Neural progenitor cell (in vitro differentiated cells): ENCODE measurements around the gene PDE1A. TPM values are rescaled to one million over a fixed set of nuclear protein-coding genes. Genes with fewer than 3 reads are reported as not detected.

Experiments
- DNase-seq: peaks from one replicate; pipeline ENCODE4 v3.0.0-alpha.2; 2016; ENCODE audit warnings: low spot score
- H2AFZ ChIP-seq: fragments of 200-600 bp; sonication (generic); replicated peaks from 2 replicates; pipeline ENCODE4 v1.6.1; 2016; ENCODE audit warnings: antibody characterized with exemption
- H3F3A ChIP-seq: fragments of 200-600 bp; sonication (generic); 2 replicates; pipeline ENCODE4 v1.6.1; 2016; ENCODE audit warnings: antibody characterized with exemption, low read depth
- H3K27ac ChIP-seq: fragments of 200-600 bp; sonication (generic); 2 replicates; pipeline ENCODE4 v1.5.1; 2016; ENCODE audit warnings: mild to moderate bottlenecking
- H3K27me3 ChIP-seq: fragments of 200-600 bp; sonication (generic); 2 replicates; pipeline ENCODE4 v1.6.1; 2016; ENCODE audit warnings: mild to moderate bottlenecking, moderate library complexity
- H3K36me3 ChIP-seq: fragments of 200-600 bp; sonication (generic); 2 replicates; pipeline ENCODE4 v1.5.1; 2016
- H3K4me1 ChIP-seq: fragments of 200-600 bp; sonication (generic); 2 replicates; pipeline ENCODE4 v1.6.1; 2016; ENCODE audit warnings: mixed run types
- H3K4me2 ChIP-seq: fragments of 200-600 bp; sonication (generic); 2 replicates; pipeline ENCODE4 v1.6.1; 2016
- H3K4me3 ChIP-seq: fragments of 200-600 bp; sonication (generic); 2 replicates; pipeline ENCODE4 v1.5.1; 2016
- H3K79me2 ChIP-seq: fragments of 200-600 bp; sonication (generic); 2 replicates; pipeline ENCODE4 v1.6.1; 2016; ENCODE audit warnings: low read depth
- H3K9ac ChIP-seq: fragments of 200-600 bp; sonication (generic); 2 replicates; pipeline ENCODE4 v1.6.1; 2016
- H3K9me3 ChIP-seq: fragments of 200-600 bp; sonication (generic); 2 replicates; pipeline ENCODE4 v1.5.1; 2016; ENCODE audit warnings: low read depth
- H4K20me1 ChIP-seq: fragments of 200-600 bp; sonication (generic); 2 replicates; pipeline ENCODE4 v1.6.1; 2016; ENCODE audit warnings: low read depth
- H3K27ac Mint-ChIP-seq: 3 replicates; pipeline ENCODE4 v1.8.0; 2021; ENCODE audit warnings: mixed read lengths
- H3K27me3 Mint-ChIP-seq: 2 replicates; pipeline ENCODE4 v1.8.0; 2022; ENCODE audit warnings: low read depth, mild to moderate bottlenecking, inconsistent platforms, moderate library complexity, mixed read lengths; ENCODE audit not compliant: insufficient read depth
- H3K36me3 Mint-ChIP-seq: 3 replicates; pipeline ENCODE4 v1.8.0; 2021; ENCODE audit warnings: mixed read lengths
- H3K4me1 Mint-ChIP-seq: 3 replicates; pipeline ENCODE4 v1.8.0; 2021; ENCODE audit warnings: mixed read lengths
- H3K4me3 Mint-ChIP-seq: 3 replicates; pipeline ENCODE4 v1.8.0; 2021; ENCODE audit warnings: mild to moderate bottlenecking, moderate library complexity, mixed read lengths
- H3K9me3 Mint-ChIP-seq: 3 replicates; pipeline ENCODE4 v1.8.0; 2020; ENCODE audit warnings: mixed read lengths
- EZH2 ChIP-seq: fragments of 200-600 bp; sonication (generic); IDR thresholded peaks from 2 replicates; pipeline ENCODE4 v1.6.1; 2017; ENCODE audit warnings: antibody characterized with exemption, mild to moderate bottlenecking, moderate library complexity
- EZH2phosphoT487 ChIP-seq: fragments of 200-600 bp; sonication (generic); IDR thresholded peaks from 2 replicates; pipeline ENCODE4 v1.6.1; 2017; ENCODE audit warnings: antibody characterized with exemption
- total RNA-seq: library from RNA; depleted of rRNA; stranded (reverse); fragments of >200 nt; gene quantifications from 2 replicates; pipeline ENCODE4 v1.2.3, GENCODE V29; 2015; ENCODE audit warnings: low replicate concordance
- TF ChIP-seq, protein P1 (sequence below): fragments of 200-600 bp; sonication (generic); IDR thresholded peaks from 2 replicates; pipeline ENCODE4 v1.5.1; 2017; ENCODE audit warnings: antibody characterized with exemption, mild to moderate bottlenecking

PDE1A gene
- total RNA-seq, 1 donor from 2014 or later, result not detected

DNA sequence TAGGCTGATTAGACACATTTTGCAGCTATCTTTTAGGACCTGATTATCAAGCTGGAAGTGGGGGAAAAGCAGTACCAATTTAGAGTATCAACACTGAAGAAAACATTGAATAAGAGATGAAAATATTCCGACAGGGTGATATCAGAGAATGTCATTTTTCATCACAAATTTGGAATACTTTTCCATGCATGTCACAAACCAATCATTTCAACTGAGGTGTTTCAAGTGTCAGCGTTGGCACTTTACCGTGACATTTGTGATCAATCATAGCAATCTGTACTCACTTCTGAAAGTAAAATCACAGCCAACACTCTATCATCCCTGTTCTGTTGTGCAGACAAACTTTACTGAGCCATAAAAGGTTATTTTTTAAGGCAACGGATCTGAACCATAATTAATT is 75.4 kb downstream of the PDE1A start:
- H3K36me3 ChIP-seq, result no peaks in the 10 kb centered on the region
- H3K4me3 ChIP-seq, result no peak overlapping the region
- H3K4me1 Mint-ChIP-seq, result no peaks in the 10 kb centered on the region
- TF ChIP-seq EZH2, result no peak
- no peak for TF ChIP-seq EZH2phosphoT487
- TF ChIP-seq, protein P1, sequence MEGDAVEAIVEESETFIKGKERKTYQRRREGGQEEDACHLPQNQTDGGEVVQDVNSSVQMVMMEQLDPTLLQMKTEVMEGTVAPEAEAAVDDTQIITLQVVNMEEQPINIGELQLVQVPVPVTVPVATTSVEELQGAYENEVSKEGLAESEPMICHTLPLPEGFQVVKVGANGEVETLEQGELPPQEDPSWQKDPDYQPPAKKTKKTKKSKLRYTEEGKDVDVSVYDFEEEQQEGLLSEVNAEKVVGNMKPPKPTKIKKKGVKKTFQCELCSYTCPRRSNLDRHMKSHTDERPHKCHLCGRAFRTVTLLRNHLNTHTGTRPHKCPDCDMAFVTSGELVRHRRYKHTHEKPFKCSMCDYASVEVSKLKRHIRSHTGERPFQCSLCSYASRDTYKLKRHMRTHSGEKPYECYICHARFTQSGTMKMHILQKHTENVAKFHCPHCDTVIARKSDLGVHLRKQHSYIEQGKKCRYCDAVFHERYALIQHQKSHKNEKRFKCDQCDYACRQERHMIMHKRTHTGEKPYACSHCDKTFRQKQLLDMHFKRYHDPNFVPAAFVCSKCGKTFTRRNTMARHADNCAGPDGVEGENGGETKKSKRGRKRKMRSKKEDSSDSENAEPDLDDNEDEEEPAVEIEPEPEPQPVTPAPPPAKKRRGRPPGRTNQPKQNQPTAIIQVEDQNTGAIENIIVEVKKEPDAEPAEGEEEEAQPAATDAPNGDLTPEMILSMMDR, result no peak
- no peak overlapping the region for H3K27ac Mint-ChIP-seq
- H3F3A ChIP-seq, result no peaks in the 10 kb centered on the region
- no peaks in the 10 kb centered on the region for H3K36me3 Mint-ChIP-seq
- no peaks in the 10 kb centered on the region for H3K9me3 Mint-ChIP-seq
- peaks cover 2% of the 10 kb centered on the region for H3K27me3 Mint-ChIP-seq
- no peak for DNase-seq
- H3K9me3 ChIP-seq, result no peaks in the 10 kb centered on the region
- H3K4me1 ChIP-seq, result no peaks in the 10 kb centered on the region
- H4K20me1 ChIP-seq, result no peaks in the 10 kb centered on the region
- no peaks in the 10 kb centered on the region for H3K27me3 ChIP-seq
- H3K27ac ChIP-seq, result no peak overlapping the region
- H2AFZ ChIP-seq, result no peak overlapping the region
- H3K79me2 ChIP-seq, result no peaks in the 10 kb centered on the region
- no peak overlapping the region for H3K4me3 Mint-ChIP-seq
- no peak overlapping the region for H3K9ac ChIP-seq
- no peak overlapping the region for H3K4me2 ChIP-seq

DNA sequence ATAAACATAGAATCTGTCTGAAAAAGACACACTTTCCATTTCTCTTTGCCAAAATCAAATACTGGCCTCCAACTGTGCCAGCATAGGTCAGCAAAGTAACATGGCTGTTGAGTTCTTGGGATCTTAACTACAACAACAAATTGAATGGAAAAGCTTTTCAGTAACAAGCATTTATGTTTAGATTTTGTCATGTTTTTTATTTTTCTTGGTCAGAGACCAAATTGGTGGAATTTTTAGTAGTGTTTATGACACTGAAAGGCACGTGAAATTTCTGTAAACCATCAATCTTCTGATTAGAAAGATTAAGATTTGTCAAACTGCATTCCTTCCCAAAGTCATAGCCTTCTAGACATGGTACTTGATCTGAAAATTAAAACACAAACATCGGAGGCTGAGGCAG is 77.6 kb downstream of the PDE1A start:
- no peak overlapping the region for H3K4me2 ChIP-seq
- no peaks in the 10 kb centered on the region for H4K20me1 ChIP-seq
- no peaks in the 10 kb centered on the region for H3K9me3 ChIP-seq
- H3K36me3 ChIP-seq, result no peaks in the 10 kb centered on the region
- TF ChIP-seq, protein P1, result no peak
- TF ChIP-seq EZH2phosphoT487 (no peak), EZH2 (no peak)
- H3K9ac ChIP-seq, result no peak overlapping the region
- H3F3A ChIP-seq, result no peaks in the 10 kb centered on the region
- no peaks in the 10 kb centered on the region for H3K36me3 Mint-ChIP-seq
- H3K27me3 Mint-ChIP-seq, result peaks cover 2% of the 10 kb centered on the region
- no peak overlapping the region for H3K4me3 Mint-ChIP-seq
- peaks cover 6% of the 10 kb centered on the region for H3K4me1 Mint-ChIP-seq
- H3K79me2 ChIP-seq, result no peaks in the 10 kb centered on the region
- H3K27me3 ChIP-seq, result no peaks in the 10 kb centered on the region
- no peaks in the 10 kb centered on the region for H3K9me3 Mint-ChIP-seq
- H3K4me3 ChIP-seq, result no peak overlapping the region
- DNase-seq, result no peak
- H3K27ac ChIP-seq, result no peak overlapping the region
- no peak overlapping the region for H2AFZ ChIP-seq
- no peaks in the 10 kb centered on the region for H3K4me1 ChIP-seq
- H3K27ac Mint-ChIP-seq, result no peak overlapping the region

DNA sequence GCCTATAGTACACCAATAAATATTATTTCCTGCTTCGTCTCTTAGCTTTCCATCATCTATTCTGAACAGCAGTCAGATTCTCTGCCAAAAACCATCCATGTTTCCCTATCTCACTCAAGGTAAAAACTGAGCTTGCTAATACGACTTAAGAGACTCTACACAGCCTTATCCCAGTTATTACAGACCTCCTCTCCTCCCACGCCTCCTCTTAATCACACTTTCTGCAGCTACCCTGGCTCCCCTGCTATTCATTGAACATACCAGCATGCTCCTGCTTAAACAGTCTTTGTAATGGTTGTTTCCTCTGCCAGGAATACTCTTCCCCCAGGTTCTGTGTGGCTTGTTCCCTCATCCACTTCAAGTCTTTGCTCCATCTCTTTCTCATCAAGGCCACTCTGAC is 81.5 kb downstream of the PDE1A start:
- H3K4me1 ChIP-seq, result no peaks in the 10 kb centered on the region
- no peak overlapping the region for H3K9ac ChIP-seq
- Mint-ChIP-seq H3K4me1 (peaks cover 6% of the 10 kb centered on the region), H3K9me3 (no peaks in the 10 kb centered on the region), H3K27ac (no peak overlapping the region), H3K27me3 (peaks cover 9% of the 10 kb centered on the region), H3K4me3 (no peak overlapping the region), H3K36me3 (no peaks in the 10 kb centered on the region)
- no peaks in the 10 kb centered on the region for H3K9me3 ChIP-seq
- H4K20me1 ChIP-seq, result no peaks in the 10 kb centered on the region
- no peak for TF ChIP-seq EZH2phosphoT487
- TF ChIP-seq, protein P1, result no peak
- no peak for TF ChIP-seq EZH2
- no peaks in the 10 kb centered on the region for H3F3A ChIP-seq
- peak; percentile 6 for DNase-seq
- no peak overlapping the region for H3K4me2 ChIP-seq
- peak overlapping the region; percentile 39 for H2AFZ ChIP-seq
- no peaks in the 10 kb centered on the region for H3K36me3 ChIP-seq
- no peak overlapping the region for H3K4me3 ChIP-seq
- no peaks in the 10 kb centered on the region for H3K79me2 ChIP-seq
- H3K27me3 ChIP-seq, result no peaks in the 10 kb centered on the region
- no peak overlapping the region for H3K27ac ChIP-seq
